ENCODE measurements around the gene NSMF.

GRCh38 chr9:137409515-137409914, 49.6 kb downstream of the NSMF start:
- TF ChIP-seq CTCF (IDR thresholded peaks at IDR 0.05; ENCODE audit: extremely low read depth in 1 of 2, insufficient read depth in 1 of 2, low read depth in 1 of 2, low read length in 2 of 2) (no peak), EZH2 (IDR thresholded peaks at IDR 0.05; ENCODE audit: borderline replicate concordance, low read depth, low read length, severe bottlenecking) (no peak), POLR2A (IDR thresholded peaks at IDR 0.05; ENCODE audit: low read depth, low read length) (no peak)
- TF ChIP-seq, protein P1, sequence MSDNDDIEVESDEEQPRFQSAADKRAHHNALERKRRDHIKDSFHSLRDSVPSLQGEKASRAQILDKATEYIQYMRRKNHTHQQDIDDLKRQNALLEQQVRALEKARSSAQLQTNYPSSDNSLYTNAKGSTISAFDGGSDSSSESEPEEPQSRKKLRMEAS (IDR thresholded peaks at IDR 0.05; ENCODE audit: insufficient read depth, insufficient read length), result no peak
